NK-92 (cell line): ENCODE results near the gene PCDHA2.
"Not testable (repeated sequence)": the region's sequence is repeated elsewhere in the genome, so short reads cannot be mapped to it uniquely, and the experiment has no call there.

ENCODE experiments used
- DNase-seq: peaks from one replicate; lab custom pipeline; 2025; ENCODE audit not compliant: unreplicated experiment; lab: John Stamatoyannopoulos, UW

PCDHA2 gene

DNA sequence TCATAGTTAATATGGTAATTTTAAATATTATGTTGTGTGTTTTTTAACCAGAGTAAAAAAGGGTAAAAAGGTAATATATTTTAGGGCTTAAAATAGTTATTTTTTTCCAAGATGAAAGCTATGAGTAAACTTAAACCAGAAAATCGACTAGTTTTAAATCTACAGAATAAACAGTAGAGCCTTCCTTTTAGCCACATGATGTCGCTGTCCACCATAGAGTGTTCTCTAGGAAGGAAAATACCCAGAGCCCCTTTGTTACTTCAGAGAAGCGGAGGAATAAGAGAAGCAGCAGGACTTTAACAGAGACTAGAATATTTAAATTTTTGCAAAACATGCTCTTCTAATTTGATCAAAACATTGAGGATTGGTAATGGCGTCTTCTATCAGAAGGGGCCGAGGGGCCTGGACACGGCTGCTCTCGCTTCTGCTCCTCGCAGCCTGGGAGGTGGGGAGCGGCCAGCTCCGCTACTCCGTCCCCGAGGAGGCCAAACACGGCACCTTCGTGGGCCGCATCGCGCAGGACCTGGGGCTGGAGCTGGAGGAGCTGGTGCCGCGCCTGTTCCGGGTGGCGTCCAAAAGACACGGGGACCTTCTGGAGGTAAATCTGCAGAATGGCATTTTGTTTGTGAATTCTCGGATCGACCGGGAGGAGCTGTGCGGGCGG is at the start of gene PCDHA2:
Gene PCDHA2, plus strand, starts transcription at position 258 of the 664 bp plus-strand sequence.
- no peak for DNase-seq

DNA sequence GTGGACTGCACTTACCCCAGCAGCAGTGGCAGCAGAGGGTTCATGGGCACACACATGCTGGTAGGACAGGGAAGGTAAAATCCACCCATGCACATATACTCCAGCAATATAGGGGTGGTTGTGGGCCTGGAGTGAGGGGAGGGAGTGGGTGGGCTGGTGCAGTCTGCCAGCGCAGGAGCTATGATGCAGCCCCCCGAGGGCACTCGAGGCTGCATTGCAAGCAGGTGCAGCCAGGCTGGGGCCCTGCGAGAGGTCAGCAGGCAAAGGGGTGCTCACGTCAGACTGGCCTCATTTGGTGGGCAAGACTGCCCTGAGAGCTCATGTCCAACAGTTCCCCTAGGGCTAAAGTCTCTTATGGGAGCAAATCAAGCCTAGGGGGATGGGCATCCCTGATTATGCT is 41.1 kb upstream of the PCDHA2 start:
- DNase-seq: no peak

- no peak for DNase-seq
Measured at GRCh38 chr5:140764177-140764973, 30.3 kb upstream of the PCDHA2 start.

DNA sequence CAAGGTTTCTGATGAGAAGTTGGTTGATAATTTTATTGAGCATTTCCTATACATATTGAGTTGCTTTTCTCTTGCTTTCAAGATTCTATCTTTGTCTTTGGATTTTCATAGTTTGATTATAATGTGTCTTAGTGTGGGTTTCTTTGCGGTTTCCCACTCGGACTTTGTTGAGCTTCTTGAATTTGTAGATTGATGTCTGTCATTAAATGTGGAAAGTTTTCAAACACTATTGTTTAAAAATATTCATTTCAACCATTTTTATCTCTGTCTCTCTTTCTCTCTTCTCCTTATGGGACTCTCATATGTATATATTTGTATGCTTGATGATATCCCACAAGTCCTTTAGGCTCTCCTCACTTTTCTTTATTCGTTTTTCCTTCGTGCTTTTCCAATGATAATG is 27.2 kb upstream of the PCDHA2 start:
- DNase-seq: no peak

DNA sequence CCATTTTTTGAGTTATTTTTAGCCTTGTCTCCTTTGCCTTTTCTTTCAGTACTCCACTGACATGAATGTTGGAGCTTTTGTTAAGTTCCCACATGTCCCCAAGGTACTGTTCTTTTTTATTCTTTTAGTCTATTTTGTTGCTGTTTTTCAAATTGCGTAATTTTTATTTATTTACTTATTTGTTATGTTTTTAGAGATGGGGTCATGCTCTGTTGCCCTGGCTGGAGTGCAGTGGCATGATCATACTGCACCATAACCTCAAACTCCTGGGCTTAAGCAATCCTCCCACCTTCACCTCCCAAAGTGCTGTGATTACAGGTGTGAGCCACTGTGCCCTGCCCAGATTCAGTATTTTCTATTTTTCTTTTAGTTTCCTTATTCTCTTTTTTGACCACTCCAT is 14.1 kb upstream of the PCDHA2 start:
- no peak for DNase-seq

- no peak for DNase-seq
Measured at GRCh38 chr5:140785905-140786686, 8.6 kb upstream of the PCDHA2 start, which contains the start of gene PCDHA1. PCDHA1 (plus strand) TSS chr5:140786140.

GRCh38 chr5:140787422-140787821 is 7.2 kb upstream of the PCDHA2 start:
- DNase-seq: not testable (repeated sequence)

DNA sequence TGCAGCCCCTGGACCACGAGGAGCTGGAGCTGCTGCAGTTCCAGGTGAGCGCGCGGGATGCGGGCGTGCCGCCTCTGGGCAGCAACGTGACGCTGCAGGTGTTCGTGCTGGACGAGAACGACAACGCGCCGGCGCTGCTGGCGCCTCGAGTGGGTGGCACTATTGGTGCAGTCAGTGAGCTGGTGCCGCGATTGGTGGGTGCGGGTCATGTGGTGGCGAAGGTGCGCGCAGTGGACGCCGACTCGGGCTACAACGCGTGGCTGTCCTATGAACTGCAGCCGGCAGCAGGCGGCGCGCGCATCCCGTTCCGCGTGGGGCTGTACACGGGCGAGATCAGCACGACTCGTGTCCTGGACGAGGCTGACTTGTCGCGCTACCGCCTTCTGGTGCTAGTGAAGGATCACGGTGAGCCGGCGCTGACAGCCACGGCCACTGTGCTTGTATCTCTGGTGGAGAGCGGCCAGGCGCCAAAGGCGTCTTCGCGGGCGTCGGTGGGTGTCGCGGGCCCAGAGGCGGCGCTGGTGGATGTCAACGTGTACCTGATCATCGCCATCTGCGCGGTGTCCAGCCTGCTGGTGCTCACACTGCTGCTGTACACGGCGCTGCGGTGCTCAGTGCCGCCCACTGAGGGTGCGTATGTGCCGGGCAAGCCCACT is 6.7 kb upstream of the PCDHA2 start:
- DNase-seq: not testable (repeated sequence)

- no peak for DNase-seq
Measured at GRCh38 chr5:140791089-140791488, 3.6 kb upstream of the PCDHA2 start.

GRCh38 chr5:140795259-140795641 is 598 bp downstream of the PCDHA2 start:
- DNase-seq: no peak

DNA sequence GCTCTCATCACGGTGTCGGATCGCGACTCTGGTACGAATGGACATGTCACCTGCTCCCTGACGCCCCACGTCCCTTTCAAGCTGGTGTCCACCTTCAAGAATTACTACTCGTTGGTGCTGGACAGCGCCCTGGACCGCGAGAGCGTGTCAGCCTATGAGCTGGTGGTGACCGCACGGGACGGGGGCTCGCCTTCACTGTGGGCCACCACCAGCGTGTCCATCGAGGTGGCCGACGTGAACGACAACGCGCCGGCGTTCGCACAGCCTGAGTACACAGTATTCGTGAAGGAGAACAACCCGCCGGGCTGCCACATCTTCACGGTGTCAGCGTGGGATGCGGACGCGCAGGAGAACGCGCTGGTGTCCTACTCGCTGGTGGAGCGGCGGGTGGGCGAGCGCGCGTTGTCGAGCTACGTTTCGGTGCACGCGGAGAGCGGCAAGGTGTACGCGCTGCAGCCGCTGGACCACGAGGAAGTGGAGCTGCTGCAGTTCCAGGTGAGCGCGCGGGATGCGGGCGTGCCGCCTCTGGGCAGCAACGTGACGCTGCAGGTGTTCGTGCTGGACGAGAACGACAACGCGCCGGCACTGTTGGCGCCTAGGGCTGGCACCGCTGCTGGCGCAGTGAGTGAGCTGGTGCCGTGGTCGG is 1.5 kb downstream of the PCDHA2 start:
- not testable (repeated sequence) for DNase-seq

DNA sequence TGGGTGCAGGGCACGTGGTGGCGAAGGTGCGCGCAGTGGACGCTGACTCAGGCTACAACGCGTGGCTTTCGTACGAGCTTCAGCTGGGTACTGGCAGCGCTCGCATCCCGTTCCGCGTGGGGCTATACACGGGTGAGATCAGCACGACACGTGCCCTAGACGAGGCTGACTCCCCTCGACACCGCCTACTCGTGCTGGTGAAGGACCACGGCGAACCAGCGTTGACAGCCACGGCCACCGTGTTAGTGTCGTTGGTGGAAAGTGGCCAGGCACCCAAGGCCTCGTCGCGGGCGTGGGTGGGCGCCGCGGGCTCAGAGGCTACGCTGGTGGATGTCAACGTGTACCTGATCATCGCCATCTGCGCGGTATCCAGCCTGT is 2.1 kb downstream of the PCDHA2 start:
- no peak for DNase-seq

DNA sequence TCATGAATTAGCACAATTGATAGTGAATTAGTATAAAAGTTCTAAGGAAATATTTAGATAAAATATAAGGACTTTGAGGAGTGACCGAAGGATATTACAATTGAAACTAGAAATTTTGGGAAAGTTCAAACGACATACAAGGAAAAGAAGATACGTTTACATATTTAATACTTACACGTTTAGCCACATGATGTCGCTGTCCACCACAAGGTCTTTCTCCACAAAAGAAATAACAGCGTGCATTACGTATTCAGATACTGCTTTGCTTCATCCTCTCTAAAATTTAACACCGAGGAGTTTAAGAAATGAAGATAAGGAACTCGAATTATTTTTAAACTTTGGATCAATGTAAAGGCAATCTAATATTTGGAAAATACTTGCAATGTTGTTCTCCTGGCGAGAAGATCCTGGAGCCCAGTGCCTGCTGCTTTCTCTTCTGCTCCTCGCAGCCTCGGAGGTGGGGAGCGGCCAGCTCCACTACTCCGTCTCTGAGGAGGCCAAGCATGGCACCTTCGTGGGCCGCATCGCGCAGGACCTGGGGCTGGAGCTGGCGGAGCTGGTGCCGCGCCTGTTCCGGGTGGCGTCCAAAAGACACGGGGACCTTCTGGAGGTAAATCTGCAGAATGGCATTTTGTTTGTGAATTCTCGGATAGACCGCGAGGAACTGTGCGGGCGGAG is 6.3 kb downstream of the PCDHA2 start, which contains the start of gene PCDHA3:
Gene PCDHA3, plus strand, starts transcription at position 242 of the 678 bp plus-strand sequence.
- DNase-seq: no peak

GRCh38 chr5:140801494-140801841 is 6.8 kb downstream of the PCDHA2 start:
- no peak for DNase-seq

DNA sequence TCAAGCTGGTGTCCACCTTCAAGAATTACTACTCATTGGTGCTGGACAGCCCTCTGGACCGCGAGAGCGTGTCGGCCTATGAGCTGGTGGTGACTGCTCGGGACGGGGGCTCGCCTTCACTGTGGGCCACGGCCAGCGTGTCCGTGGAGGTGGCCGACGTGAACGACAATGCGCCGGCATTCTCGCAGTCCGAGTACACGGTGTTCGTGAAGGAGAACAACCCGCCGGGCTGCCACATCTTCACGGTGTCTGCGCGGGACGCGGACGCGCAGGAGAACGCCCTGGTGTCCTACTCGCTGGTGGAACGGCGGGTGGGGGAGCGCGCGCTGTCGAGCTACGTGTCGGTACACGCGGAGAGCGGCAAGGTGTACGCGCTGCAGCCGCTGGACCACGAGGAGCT is 7.7 kb downstream of the PCDHA2 start:
- DNase-seq: not testable (repeated sequence)

GRCh38 chr5:140802781-140803271 is 8.2 kb downstream of the PCDHA2 start:
- DNase-seq: no peak

DNA sequence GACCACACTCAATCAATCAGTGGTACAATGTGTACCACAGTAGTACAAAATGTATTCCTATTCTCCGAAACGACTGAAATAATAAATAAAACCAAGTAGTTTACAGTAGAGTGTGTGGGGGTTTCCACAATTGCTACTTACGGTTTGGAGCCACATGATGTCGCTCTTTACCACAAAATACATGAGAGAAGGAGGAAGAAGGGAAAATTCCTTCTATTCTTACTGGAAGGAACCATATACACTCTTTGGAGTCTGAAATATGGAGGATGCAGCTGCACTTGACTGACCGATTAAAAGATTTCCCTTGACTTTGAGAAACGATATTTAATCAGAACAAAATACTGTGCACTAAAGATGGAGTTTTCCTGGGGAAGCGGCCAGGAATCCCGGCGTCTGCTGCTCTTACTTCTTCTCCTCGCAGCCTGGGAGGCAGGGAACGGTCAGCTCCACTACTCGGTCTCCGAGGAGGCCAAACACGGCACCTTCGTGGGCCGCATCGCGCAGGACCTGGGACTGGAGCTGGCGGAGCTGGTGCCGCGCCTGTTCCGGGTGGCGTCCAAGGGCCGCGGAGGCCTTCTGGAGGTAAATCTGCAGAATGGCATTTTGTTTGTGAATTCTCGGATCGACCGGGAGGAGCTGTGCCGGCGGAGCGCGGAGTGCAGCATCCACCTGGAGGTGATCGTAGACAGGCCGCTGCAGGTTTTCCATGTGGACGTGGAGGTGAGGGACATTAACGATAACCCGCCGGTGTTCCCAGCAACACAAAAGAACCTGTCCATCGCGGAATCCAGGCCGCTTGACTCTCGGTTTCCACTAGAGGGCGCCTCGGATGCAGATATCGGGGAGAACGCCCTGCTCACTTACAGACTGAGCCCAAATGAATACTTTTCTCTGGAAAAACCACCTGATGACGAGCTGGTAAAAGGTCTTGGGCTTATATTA is 12.5 kb downstream of the PCDHA2 start, which contains the start of gene PCDHA4:
Gene PCDHA4, plus strand, starts transcription at position 235 of the 942 bp plus-strand sequence.
- no peak for DNase-seq

DNA sequence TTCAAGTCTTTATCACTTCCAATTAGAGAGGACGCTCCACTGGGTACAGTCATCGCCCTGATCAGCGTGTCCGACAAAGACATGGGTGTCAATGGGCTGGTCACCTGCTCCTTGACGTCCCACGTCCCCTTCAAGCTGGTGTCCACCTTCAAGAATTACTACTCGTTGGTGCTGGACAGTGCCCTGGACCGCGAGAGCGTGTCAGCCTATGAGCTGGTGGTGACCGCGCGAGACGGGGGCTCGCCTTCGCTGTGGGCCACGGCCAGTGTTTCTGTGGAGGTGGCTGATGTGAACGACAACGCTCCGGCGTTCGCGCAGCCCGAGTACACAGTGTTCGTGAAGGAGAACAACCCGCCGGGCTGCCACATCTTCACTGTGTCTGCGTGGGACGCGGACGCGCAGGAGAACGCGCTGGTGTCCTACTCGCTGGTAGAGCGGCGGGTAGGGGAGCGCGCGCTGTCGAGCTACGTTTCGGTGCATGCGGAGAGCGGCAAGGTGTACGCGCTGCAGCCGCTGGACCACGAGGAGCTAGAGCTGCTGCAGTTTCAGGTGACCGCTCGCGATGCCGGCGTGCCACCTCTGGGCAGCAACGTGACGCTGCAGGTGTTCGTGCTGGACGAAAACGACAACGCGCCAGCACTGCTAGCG is 13.7 kb downstream of the PCDHA2 start:
- not testable (repeated sequence) for DNase-seq
